ENCODE results near the gene FOXA1. TPM values are rescaled to one million over a fixed set of nuclear protein-coding genes. Genes with fewer than 3 reads are reported as not detected.

Gene FOXA1
- total and polyA plus RNA-seq, 2 of the 8 experiments (the other 6 are each of a cell fraction or from before 2014, with no cell fraction given) = 0.08 to 0.20 TPM

GRCh38 chr14:37563189-37563588 is 31.9 kb downstream of the FOXA1 start:
- POLR2A ChIA-PET (ENCODE audit: partially characterized antibody) = no interaction called here
- TF ChIP-seq FOSL1 (IDR thresholded peaks at IDR 0.05; ENCODE audit: insufficient read depth, low read depth, low read length) = no peak
- TF ChIP-seq SUZ12 (IDR thresholded peaks at IDR 0.05; ENCODE audit: low read length) = no peak
- no peak for TF ChIP-seq CTCF (IDR thresholded peaks at IDR 0.05; ENCODE audit: control extremely low read depth in 1 of 3, insufficient read depth in 1 of 3, low read depth in 1 of 3, low read length in 3 of 3)
- TF ChIP-seq HDAC2 (IDR thresholded peaks at IDR 0.05; ENCODE audit: borderline replicate concordance in 1 of 2, low read depth in 2 of 2, low read length in 2 of 2) = no peak
- no peak for TF ChIP-seq EGR1 (IDR thresholded peaks at IDR 0.05; ENCODE audit: borderline replicate concordance, low read depth, low read length)
- no peak for TF ChIP-seq ASH2L (IDR thresholded peaks at IDR 0.05; ENCODE audit: low read length)
- TF ChIP-seq MAFK (IDR thresholded peaks at IDR 0.05; ENCODE audit: low read depth, low read length) = no peak

More at GRCh38 chr14:37563189-37563588, 31.9 kb downstream of the FOXA1 start:
- Histone ChIP-seq H3K4me1 (replicated peaks in 1 of 4; ENCODE audit: control insufficient read depth in 3 of 4, insufficient read depth in 4 of 4, low read length in 3 of 4) (peaks cover 0 to 1% (median 0%) of the 10 kb centered on the region in 4 experiments; a peak in 1 of 7 replicates), H4K20me1 (replicated peaks in 1 of 2; ENCODE audit: control insufficient read depth in 1 of 2, insufficient read depth in 2 of 2, low read length in 2 of 2) (no peaks in the 10 kb centered on the region), H2BK15ac (ENCODE audit: low read length) (no peak overlapping the region), H3K36me3 (ENCODE audit: control insufficient read depth in 2 of 4, insufficient read depth in 4 of 4, low read length in 3 of 4) (no peaks in the 10 kb centered on the region), H3K79me1 (ENCODE audit: low read depth, low read length) (no peaks in the 10 kb centered on the region), H2AFZ (ENCODE audit: low read length) (no peak overlapping the region), H3K14ac (ENCODE audit: insufficient read length) (no peak overlapping the region), H3K18ac (ENCODE audit: extremely low read depth, low read length) (no peak overlapping the region), H3K27ac (ENCODE audit: low read depth, low read length) (no peak overlapping the region), H2BK5ac (ENCODE audit: low read depth, low read length) (no peak overlapping the region), H3K27me3 (replicated peaks in 1 of 4; ENCODE audit: control insufficient read depth in 3 of 4, extremely low read depth in 1 of 4, insufficient read depth in 3 of 4, low read length in 3 of 4) (no peaks in the 10 kb centered on the region), H3K23me2 (ENCODE audit: low read depth, low read length) (no peaks in the 10 kb centered on the region), H4K5ac (ENCODE audit: insufficient read length, low read depth, low read length) (no peak overlapping the region), H3K9ac (replicated peaks in 1 of 4; ENCODE audit: extremely low read depth in 1 of 4, low read depth in 3 of 4, low read length in 3 of 4) (no peak overlapping the region), H3K4me2 (ENCODE audit: insufficient read depth in 1 of 2, low read depth in 2 of 2, low read length in 2 of 2) (no peak overlapping the region), H2BK12ac (ENCODE audit: low read depth, low read length) (no peak overlapping the region), H4K8ac (ENCODE audit: extremely low read depth, insufficient read depth, low read length) (no peak overlapping the region), H2BK20ac (ENCODE audit: low read length) (no peak overlapping the region), H3K4me3 (ENCODE audit: extremely low read depth in 1 of 4, insufficient read depth in 2 of 4, low read depth in 3 of 4, low read length in 4 of 4) (no peak overlapping the region), H3K56ac (replicated peaks; ENCODE audit: insufficient read length, low read depth, low read length) (no peak overlapping the region), H3K4ac (replicated peaks; ENCODE audit: insufficient read length, low read depth, low read length) (no peak overlapping the region), H3K23ac (ENCODE audit: insufficient read length) (no peak overlapping the region), H4K91ac (replicated peaks; ENCODE audit: insufficient read length, low read length) (no peak overlapping the region), H2AK5ac (ENCODE audit: low read depth, low read length) (no peak overlapping the region), H2BK120ac (replicated peaks; ENCODE audit: low read depth, low read length) (no peak overlapping the region), H3K9me3 (ENCODE audit: insufficient read depth in 2 of 2, low read depth in 1 of 2, low read length in 1 of 2) (no peaks in the 10 kb centered on the region), H3K79me2 (ENCODE audit: control insufficient read depth in 1 of 2, insufficient read depth in 2 of 2, low read length in 2 of 2) (no peaks in the 10 kb centered on the region)
- no peak for FAIRE-seq
- CTCF ChIA-PET (ENCODE audit: partially characterized antibody) = interaction anchor here (0.8 to 3.0 kb wide), 6 partner anchors 28 to 333 kb away, joined by 3 to 11 read pairs (median 4); no protein-coding TSS in a partner anchor
- 95% methylated on average over 2 of the region's 2 CpGs; no CpG with 5 or more reads in 1 of the 2 experiments for WGBS, 2 experiments (ENCODE audit: extremely low coverage in 1 of 2, insufficient coverage in 1 of 2, insufficient read length in 1 of 2, insufficient replicate concordance in 2 of 2, low coverage in 1 of 2, low lambda C conversion rate in 2 of 2, missing lambda C conversion rate in 1 of 2)
- no peak for DNase-seq (ENCODE audit: low read depth in 1 of 2, low spot score in 2 of 2)
